ENCODE results near the gene BABAM2.
A peak's percentile ranks its signal among the peaks of the same experiment; 100 is the strongest.
"Not testable (repeated sequence)": the region's sequence is repeated elsewhere in the genome, so short reads cannot be mapped to it uniquely, and the experiment has no call there.

The BABAM2 gene

GRCh38 chr2:28255231-28255630, 364.7 kb downstream of the BABAM2 start:
- not testable (repeated sequence) for H3K4me1 ChIP-seq (ENCODE audit: control insufficient read depth in 1 of 2, insufficient read depth in 2 of 2, low read length in 2 of 2); H3K36me3 ChIP-seq (ENCODE audit: control insufficient read depth in 1 of 2, insufficient read depth in 2 of 2, low read length in 2 of 2); H3K9me3 ChIP-seq (ENCODE audit: control insufficient read depth in 1 of 2, low read length in 2 of 2); H3K27me3 ChIP-seq (ENCODE audit: low read depth, low read length); H3K4me3 ChIP-seq (ENCODE audit: low read depth in 1 of 2, low read length in 2 of 2); H3K27ac ChIP-seq (ENCODE audit: low read length)

GRCh38 chr2:28257182-28257581, 366.7 kb downstream of the BABAM2 start:
- Histone ChIP-seq H3K4me3 (ENCODE audit: low read depth in 1 of 2, low read length in 2 of 2) (no peak overlapping the region), H3K27ac (ENCODE audit: low read length) (no peak overlapping the region), H3K4me1 (ENCODE audit: control insufficient read depth in 1 of 2, insufficient read depth in 2 of 2, low read length in 2 of 2) (no peaks in the 10 kb centered on the region), H3K9me3 (ENCODE audit: control insufficient read depth in 1 of 2, low read length in 2 of 2) (no peaks in the 10 kb centered on the region), H3K36me3 (ENCODE audit: control insufficient read depth in 1 of 2, insufficient read depth in 2 of 2, low read length in 2 of 2) (no peaks in the 10 kb centered on the region), H3K27me3 (ENCODE audit: low read depth, low read length) (no peaks in the 10 kb centered on the region)

- not testable (repeated sequence) for H3K4me1 ChIP-seq (ENCODE audit: control insufficient read depth in 1 of 2, insufficient read depth in 2 of 2, low read length in 2 of 2)
Measured at GRCh38 chr2:28259226-28259625, 368.7 kb downstream of the BABAM2 start.

GRCh38 chr2:28263690-28264089, 373.2 kb downstream of the BABAM2 start:
- no peaks in the 10 kb centered on the region for H3K36me3 ChIP-seq (ENCODE audit: control insufficient read depth in 1 of 2, insufficient read depth in 2 of 2, low read length in 2 of 2)
- H3K4me1 ChIP-seq (ENCODE audit: control insufficient read depth in 1 of 2, insufficient read depth in 2 of 2, low read length in 2 of 2): no peaks in the 10 kb centered on the region
- H3K27me3 ChIP-seq (ENCODE audit: low read depth, low read length): no peaks in the 10 kb centered on the region
- H3K4me3 ChIP-seq (ENCODE audit: low read depth in 1 of 2, low read length in 2 of 2): no peak overlapping the region
- H3K27ac ChIP-seq (ENCODE audit: low read length): no peak overlapping the region
- no peaks in the 10 kb centered on the region for H3K9me3 ChIP-seq (ENCODE audit: control insufficient read depth in 1 of 2, low read length in 2 of 2)

More at GRCh38 chr2:28259226-28259625, 368.7 kb downstream of the BABAM2 start:
- not testable (repeated sequence) for H3K27me3 ChIP-seq (ENCODE audit: low read depth, low read length); H3K4me3 ChIP-seq (ENCODE audit: low read depth in 1 of 2, low read length in 2 of 2); H3K9me3 ChIP-seq (ENCODE audit: control insufficient read depth in 1 of 2, low read length in 2 of 2); H3K36me3 ChIP-seq (ENCODE audit: control insufficient read depth in 1 of 2, insufficient read depth in 2 of 2, low read length in 2 of 2); H3K27ac ChIP-seq (ENCODE audit: low read length)

GRCh38 chr2:28267282-28267681, 376.8 kb downstream of the BABAM2 start:
- no peaks in the 10 kb centered on the region for H3K36me3 ChIP-seq (ENCODE audit: control insufficient read depth in 1 of 2, insufficient read depth in 2 of 2, low read length in 2 of 2)
- H3K27me3 ChIP-seq (ENCODE audit: low read depth, low read length): no peaks in the 10 kb centered on the region
- H3K4me1 ChIP-seq (ENCODE audit: control insufficient read depth in 1 of 2, insufficient read depth in 2 of 2, low read length in 2 of 2): peaks cover 4 to 7% of the 10 kb centered on the region in 2 donors
- no peaks in the 10 kb centered on the region for H3K9me3 ChIP-seq (ENCODE audit: control insufficient read depth in 1 of 2, low read length in 2 of 2)
- no peak overlapping the region for H3K27ac ChIP-seq (ENCODE audit: low read length)
- H3K4me3 ChIP-seq (ENCODE audit: low read depth in 1 of 2, low read length in 2 of 2): no peak overlapping the region

- no peaks in the 10 kb centered on the region for H3K36me3 ChIP-seq (ENCODE audit: control insufficient read depth in 1 of 2, insufficient read depth in 2 of 2, low read length in 2 of 2)
- H3K27ac ChIP-seq (ENCODE audit: low read length): peak overlapping the region; percentile 48
- H3K4me1 ChIP-seq (ENCODE audit: control insufficient read depth in 1 of 2, insufficient read depth in 2 of 2, low read length in 2 of 2): peaks cover 4 to 7% of the 10 kb centered on the region in 2 donors
- no peak overlapping the region for H3K4me3 ChIP-seq (ENCODE audit: low read depth in 1 of 2, low read length in 2 of 2)
- H3K27me3 ChIP-seq (ENCODE audit: low read depth, low read length): no peaks in the 10 kb centered on the region
- H3K9me3 ChIP-seq (ENCODE audit: control insufficient read depth in 1 of 2, low read length in 2 of 2): no peaks in the 10 kb centered on the region
Measured at GRCh38 chr2:28268386-28268785, 377.9 kb downstream of the BABAM2 start.

GRCh38 chr2:28269019-28269784, 378.7 kb downstream of the BABAM2 start:
- peak overlapping the region; percentile 48 for H3K27ac ChIP-seq (ENCODE audit: low read length)
- no peaks in the 10 kb centered on the region for H3K36me3 ChIP-seq (ENCODE audit: control insufficient read depth in 1 of 2, insufficient read depth in 2 of 2, low read length in 2 of 2)

GRCh38 chr2:28270456-28271152, 380.1 kb downstream of the BABAM2 start:
- no peak overlapping the region for H3K27ac ChIP-seq (ENCODE audit: low read length)
- no peak overlapping the region for H3K4me3 ChIP-seq (ENCODE audit: low read depth in 1 of 2, low read length in 2 of 2)
- H3K4me1 ChIP-seq (ENCODE audit: control insufficient read depth in 1 of 2, insufficient read depth in 2 of 2, low read length in 2 of 2): peaks cover 11 to 19% of the 10 kb centered on the region in 2 donors
- no peaks in the 10 kb centered on the region for H3K36me3 ChIP-seq (ENCODE audit: control insufficient read depth in 1 of 2, insufficient read depth in 2 of 2, low read length in 2 of 2)
- no peaks in the 10 kb centered on the region for H3K9me3 ChIP-seq (ENCODE audit: control insufficient read depth in 1 of 2, low read length in 2 of 2)
- no peaks in the 10 kb centered on the region for H3K27me3 ChIP-seq (ENCODE audit: low read depth, low read length)

More at GRCh38 chr2:28269019-28269784, 378.7 kb downstream of the BABAM2 start:
- Histone ChIP-seq H3K4me1 (ENCODE audit: control insufficient read depth in 1 of 2, insufficient read depth in 2 of 2, low read length in 2 of 2) (peaks cover 4 to 7% of the 10 kb centered on the region in 2 donors), H3K9me3 (ENCODE audit: control insufficient read depth in 1 of 2, low read length in 2 of 2) (no peaks in the 10 kb centered on the region), H3K4me3 (ENCODE audit: low read depth in 1 of 2, low read length in 2 of 2) (no peak overlapping the region), H3K27me3 (ENCODE audit: low read depth, low read length) (no peaks in the 10 kb centered on the region)

- Histone ChIP-seq H3K27me3 (ENCODE audit: low read depth, low read length) (no peaks in the 10 kb centered on the region), H3K4me1 (ENCODE audit: control insufficient read depth in 1 of 2, insufficient read depth in 2 of 2, low read length in 2 of 2) (peaks cover 13 to 20% of the 10 kb centered on the region in 2 donors), H3K27ac (ENCODE audit: low read length) (no peak overlapping the region), H3K36me3 (ENCODE audit: control insufficient read depth in 1 of 2, insufficient read depth in 2 of 2, low read length in 2 of 2) (no peaks in the 10 kb centered on the region), H3K9me3 (ENCODE audit: control insufficient read depth in 1 of 2, low read length in 2 of 2) (no peaks in the 10 kb centered on the region), H3K4me3 (ENCODE audit: low read depth in 1 of 2, low read length in 2 of 2) (no peak overlapping the region)
Measured at GRCh38 chr2:28271231-28271918, 380.8 kb downstream of the BABAM2 start.

GRCh38 chr2:28271919-28272250, 381.4 kb downstream of the BABAM2 start:
- H3K27ac ChIP-seq (ENCODE audit: low read length): no peak overlapping the region
- H3K36me3 ChIP-seq (ENCODE audit: control insufficient read depth in 1 of 2, insufficient read depth in 2 of 2, low read length in 2 of 2): no peaks in the 10 kb centered on the region
- no peak overlapping the region for H3K4me3 ChIP-seq (ENCODE audit: low read depth in 1 of 2, low read length in 2 of 2)
- no peaks in the 10 kb centered on the region for H3K27me3 ChIP-seq (ENCODE audit: low read depth, low read length)
- H3K4me1 ChIP-seq (ENCODE audit: control insufficient read depth in 1 of 2, insufficient read depth in 2 of 2, low read length in 2 of 2): peaks cover 13 to 20% of the 10 kb centered on the region in 2 donors
- no peaks in the 10 kb centered on the region for H3K9me3 ChIP-seq (ENCODE audit: control insufficient read depth in 1 of 2, low read length in 2 of 2)

- no peak overlapping the region for H3K27ac ChIP-seq (ENCODE audit: low read length)
- no peaks in the 10 kb centered on the region for H3K27me3 ChIP-seq (ENCODE audit: low read depth, low read length)
- H3K4me3 ChIP-seq (ENCODE audit: low read depth in 1 of 2, low read length in 2 of 2): no peak overlapping the region
- H3K4me1 ChIP-seq (ENCODE audit: control insufficient read depth in 1 of 2, insufficient read depth in 2 of 2, low read length in 2 of 2): peaks cover 13 to 20% of the 10 kb centered on the region in 2 donors
- no peaks in the 10 kb centered on the region for H3K36me3 ChIP-seq (ENCODE audit: control insufficient read depth in 1 of 2, insufficient read depth in 2 of 2, low read length in 2 of 2)
- H3K9me3 ChIP-seq (ENCODE audit: control insufficient read depth in 1 of 2, low read length in 2 of 2): no peaks in the 10 kb centered on the region
Measured at GRCh38 chr2:28273751-28274150, 383.2 kb downstream of the BABAM2 start.

All from muscle layer of duodenum (tissue), 2 donors.